GM19035 (cell line): ENCODE data around the gene RNF138.
A peak's percentile ranks its signal among the peaks of the same experiment; 100 is the strongest.
"Not testable (repeated sequence)": the region's sequence is repeated elsewhere in the genome, so short reads cannot be mapped to it uniquely, and the experiment has no call there.

Experiments used
- ATAC-seq: cut with Tn5 transposase; IDR thresholded peaks from one replicate; pipeline ENCODE4 v1.9.1; 2021; ENCODE audit not compliant: unreplicated experiment

The RNF138 gene

DNA sequence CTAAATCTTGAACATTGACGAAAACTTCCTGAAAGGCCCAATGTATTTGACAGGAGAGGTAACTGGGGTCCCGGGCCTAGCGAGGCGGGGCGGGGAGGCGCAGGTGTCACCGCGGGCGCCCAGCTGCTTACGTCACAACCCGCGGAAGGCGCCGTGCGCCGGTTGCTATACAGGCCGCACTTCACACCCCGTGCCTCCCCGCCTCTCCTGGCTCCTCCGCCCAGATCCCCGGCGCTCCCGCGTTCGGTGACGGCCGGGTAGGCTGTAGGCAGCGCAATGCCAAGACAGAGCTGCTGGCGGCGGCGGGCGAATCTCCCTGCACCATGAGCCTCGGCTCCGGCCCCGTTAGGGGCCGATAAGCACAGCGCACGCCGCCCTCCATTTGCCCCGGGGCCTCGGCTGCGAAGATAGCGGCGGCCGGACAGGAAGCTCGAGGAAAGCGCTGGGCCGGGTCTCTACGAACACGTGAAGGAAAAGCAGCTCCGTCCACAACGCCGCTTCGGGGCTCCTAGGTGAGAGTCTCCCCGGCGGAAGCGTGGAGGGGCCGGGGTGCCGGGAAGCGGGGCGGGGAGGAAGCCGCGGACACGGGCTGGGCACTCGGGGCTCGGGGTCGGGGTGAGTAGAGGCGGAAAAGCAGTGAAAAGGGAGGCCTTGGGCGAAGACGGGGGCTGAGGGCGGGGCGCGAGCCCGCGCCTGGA lies at the start of gene RNF138:
Gene RNF138 (plus strand): TSS at position 151 of the 698 bp plus-strand sequence. CDS start 903 bp downstream, outside the sequence.
- peak; percentile 62 for ATAC-seq

GRCh38 chr18:32042337-32042736 lies 49.3 kb upstream of the RNF138 start:
- ATAC-seq, result no peak

DNA sequence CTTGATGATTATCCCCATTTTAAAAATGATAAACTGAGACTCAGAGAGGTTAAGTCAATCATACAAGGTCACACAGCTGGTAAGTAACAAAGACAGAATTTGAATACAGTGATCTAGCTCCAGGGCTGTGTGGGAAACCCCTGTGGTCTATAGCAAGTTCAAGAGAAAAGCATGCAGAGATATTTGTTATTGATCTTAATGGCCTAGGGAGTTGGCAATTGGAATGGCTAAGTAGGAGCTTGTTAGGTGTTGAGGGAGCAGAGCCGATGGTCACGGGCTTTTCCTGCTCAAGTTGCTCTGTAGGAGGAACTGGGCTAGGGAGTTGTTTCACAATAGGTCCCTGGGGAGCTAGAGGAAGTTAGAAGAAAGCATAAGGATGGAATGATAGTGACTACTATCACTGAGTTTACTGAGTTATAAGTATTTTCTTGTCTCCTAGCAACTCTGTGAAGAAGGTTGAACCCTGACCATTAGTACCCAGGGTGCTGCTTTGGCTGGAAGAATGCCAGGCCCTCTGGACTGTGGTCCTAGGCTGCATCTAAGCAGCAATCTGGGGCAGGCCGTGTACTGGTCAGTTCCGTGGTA lies 43.1 kb upstream of the RNF138 start:
- ATAC-seq, result no peak

DNA sequence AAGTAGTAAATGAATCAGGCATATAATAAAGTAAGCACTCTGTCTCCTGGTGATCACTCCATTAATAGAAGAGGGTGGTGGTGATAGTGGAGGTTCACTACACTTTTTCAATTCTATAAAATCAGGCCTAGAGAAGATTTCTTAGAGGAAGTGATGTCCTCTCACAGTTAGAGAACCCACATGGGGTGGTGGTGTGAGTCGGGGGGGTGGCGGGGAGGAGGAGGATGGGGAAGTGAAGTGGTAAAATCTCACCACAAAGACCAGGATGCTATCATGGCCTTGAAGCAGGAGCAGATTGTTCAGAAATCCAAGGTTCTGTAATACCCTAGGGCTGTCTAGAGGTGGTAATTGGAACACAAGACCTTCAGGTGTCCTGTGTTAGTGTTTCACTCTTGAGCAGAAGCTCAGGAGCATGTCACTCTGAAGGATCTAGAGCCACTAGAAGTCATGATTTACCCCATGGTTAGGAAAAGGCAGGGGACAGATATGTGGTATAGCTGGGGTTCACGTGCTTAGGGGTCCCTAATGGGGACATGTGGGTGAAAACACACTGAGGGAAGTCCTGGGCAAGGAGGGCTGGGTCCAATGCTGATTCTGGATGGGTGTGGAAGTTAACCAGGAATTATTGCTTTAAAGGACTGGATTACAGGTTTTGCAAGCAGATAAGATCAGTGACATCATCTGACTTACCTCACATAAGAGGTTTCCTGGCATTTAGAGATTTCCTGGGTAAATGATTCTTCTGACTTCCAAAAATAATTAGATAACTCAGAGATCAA lies 42.1 kb upstream of the RNF138 start:
- no peak for ATAC-seq

DNA sequence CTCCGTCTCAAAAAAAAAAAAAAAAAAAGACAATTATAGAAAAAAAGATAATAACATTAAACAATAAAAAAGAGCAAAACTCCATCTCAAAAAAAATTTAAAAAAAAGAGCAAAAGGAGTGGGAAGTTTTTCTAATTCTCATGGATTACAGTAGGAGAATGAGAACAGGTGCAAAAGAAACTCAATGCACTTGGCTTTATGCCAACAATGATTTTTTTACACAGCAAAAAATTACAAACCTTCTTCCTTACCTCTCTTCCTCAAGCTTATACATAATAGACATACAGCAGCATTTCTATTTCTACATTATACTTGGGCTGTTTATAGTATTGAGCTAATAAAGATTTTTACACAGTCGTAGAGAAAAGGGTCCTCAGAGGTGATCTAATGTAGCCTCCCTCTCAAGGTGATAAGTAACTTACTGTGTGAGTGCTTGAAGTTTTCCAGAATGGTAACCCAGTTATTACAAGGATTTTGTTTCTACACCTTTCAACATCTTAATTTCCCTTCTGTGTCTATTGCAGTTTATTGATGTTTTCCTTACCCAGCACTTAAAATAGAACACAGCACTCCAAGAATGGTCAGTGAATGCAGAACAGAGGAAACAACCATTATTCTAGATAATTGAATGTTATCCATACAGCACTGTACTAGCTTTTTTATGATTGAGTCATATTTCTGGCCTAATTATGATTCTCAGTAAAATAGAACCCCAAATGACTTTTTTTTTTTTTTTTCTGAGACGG lies 34.9 kb upstream of the RNF138 start:
- no peak for ATAC-seq

GRCh38 chr18:32057624-32058165 lies 34.0 kb upstream of the RNF138 start:
- ATAC-seq, result no peak

- ATAC-seq, result no peak
Observed at GRCh38 chr18:32060026-32060425, 31.6 kb upstream of the RNF138 start.

- no peak for ATAC-seq
Observed at GRCh38 chr18:32067375-32068167, 24.1 kb upstream of the RNF138 start.

DNA sequence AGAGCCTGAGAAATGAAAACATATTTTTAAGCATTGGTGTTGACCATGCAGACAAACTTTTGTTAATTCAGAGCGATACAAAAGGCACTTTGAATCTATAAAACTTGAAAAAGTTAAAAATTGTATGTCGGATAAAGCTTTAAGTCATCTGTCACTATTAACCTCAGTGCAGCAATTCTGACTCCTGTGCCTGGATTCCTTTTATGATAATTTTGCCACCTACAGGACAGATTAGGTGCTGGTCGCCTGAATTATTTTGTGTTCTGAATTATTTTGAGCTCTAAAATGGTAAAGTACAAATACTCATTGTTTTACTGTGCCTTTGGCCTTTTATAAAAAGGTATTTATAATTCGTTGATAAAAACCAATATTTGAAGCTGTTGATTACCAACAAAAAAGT lies 19.4 kb upstream of the RNF138 start:
- no peak for ATAC-seq

- ATAC-seq, result no peak
Observed at GRCh38 chr18:32074206-32074605, 17.5 kb upstream of the RNF138 start.

DNA sequence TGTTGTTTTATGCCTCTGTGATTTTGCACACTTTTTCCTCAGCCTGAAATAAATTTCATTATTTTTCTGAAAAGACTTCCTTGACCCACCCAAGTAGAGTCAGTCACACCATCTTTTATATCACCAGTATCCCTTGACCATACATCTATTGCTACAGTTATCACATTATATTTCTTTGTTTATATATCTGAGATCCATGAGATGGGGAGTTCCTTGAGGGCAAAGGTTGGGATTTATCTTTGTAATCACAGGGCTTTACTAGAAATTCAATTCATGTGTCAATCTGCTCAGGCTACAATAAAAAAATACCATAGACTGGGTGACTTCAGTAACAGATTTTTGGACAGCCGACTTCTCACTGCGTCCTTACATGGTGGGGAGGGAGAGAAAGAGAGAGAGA lies 12.8 kb upstream of the RNF138 start:
- ATAC-seq, result no peak

DNA sequence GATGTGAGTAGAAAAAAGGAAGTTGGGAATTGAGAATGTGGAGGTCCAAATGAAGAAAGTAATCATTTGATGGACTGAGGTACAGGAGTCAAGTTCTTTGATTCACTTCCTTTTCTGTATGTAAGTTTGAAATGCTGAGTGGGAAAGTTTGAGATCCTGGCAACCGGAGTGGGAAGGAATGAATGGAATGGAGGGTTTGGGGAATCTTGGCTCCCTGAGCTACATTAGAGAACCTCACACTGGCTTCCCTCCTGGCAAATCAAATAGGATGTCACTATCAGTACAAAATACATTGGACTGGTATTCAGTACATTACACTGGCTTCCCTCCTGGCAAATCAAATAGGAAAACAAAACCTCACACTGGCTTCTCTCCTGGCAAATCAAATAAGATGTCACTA lies 9.8 kb upstream of the RNF138 start:
- ATAC-seq, result no peak

DNA sequence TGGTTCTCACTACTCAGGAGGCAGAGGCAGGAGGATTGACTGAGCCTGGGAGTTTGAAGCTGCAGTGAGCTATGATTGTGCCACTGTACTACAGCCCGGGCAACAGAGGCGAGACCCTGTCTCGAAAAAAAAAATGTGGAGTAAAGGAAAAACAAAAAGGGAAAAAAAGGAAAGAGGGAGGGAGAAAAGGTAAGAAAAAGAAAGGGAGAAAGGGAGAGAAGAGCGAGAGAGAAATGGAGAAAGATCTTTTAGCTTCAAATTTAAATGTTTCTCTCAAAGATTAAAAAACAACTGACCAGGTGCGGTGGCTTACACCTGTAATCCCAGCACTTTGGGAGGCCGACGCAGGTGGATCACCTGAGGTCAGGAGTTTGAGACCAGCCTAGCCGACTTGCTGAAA lies 7.9 kb upstream of the RNF138 start:
- no peak for ATAC-seq

GRCh38 chr18:32086881-32087280 lies 4.8 kb upstream of the RNF138 start:
- no peak for ATAC-seq

DNA sequence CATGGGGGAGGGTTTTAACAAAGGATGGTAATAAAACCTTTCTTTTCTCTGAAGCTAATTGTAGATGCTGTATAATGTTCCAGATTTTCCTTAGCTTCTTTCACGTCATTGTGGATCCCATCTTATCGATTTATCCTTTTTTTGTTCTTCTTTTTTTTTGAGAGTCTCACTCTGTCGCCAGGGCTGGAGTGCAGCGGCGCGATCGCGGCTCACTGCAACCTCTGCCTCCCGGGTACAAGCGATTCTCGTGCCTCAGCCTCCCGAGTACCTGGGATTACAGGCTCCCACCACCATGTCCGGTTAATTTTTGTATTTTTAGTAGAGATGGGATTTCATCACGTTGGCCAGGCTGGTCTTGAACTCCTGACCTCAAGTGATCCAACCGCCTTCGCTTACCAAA lies 843 bp upstream of the RNF138 start:
- not testable (repeated sequence) for ATAC-seq

DNA sequence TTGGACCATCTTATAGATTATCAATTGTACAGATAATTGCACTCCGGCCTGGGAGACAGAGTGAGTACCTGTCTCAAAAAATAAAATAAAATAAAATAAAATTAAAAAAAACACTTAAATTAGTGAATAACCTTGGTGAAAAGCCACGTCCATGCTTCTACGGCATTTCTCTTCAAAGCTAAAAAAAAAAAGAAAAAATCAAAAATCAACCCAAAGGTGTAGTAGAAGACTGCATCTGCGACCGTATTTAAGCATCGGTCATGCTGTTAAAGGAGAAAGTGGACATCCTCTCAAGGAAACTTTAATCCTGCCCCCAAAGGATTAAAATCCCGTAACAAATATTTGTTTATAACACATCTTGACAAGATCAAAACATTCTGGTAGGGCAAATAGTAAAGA lies 350 bp upstream of the RNF138 start:
- ATAC-seq, result no peak

DNA sequence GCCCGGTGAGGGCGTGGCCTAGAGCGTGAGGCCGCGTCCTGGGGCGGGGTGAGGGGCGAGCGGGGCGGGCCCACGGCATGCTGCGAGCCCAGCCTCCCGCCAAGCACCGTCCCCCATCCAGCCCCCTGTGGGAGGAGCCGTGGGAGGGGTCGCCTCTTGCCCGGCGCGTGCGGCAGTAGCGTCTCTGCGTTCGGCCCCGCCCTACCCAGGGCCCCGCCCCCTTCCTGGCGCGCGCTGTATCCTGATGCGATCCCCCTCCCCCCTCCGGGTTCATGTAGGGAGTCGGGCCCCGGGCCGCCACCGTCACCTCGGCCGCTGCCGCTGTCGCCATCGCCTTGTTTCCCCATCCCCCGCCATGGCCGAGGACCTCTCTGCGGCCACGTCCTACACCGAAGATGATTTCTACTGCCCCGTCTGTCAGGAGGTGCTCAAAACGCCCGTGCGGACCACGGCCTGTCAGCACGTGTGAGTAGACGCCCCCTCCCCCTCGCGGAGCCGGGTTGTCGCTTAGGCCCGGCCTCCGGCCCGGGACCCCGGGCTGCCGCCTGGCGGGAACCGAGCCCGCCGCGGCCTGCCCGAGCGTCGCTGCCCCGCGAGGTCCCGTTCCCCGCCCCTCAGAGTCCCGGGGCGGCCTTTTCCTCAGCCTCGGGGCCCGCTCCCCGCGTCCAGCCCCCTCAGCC lies 888 bp downstream of the RNF138 start:
- peak; percentile 78 for ATAC-seq

- peak; percentile 35 for ATAC-seq
Observed at GRCh38 chr18:32093102-32093511, 1.4 kb downstream of the RNF138 start.

GRCh38 chr18:32093523-32093922 lies 1.8 kb downstream of the RNF138 start:
- ATAC-seq, result no peak
